Common myeloid progenitor, CD34-positive (primary cell): ENCODE data around the gene SLC39A13.
A peak's percentile ranks its signal among the peaks of the same experiment; 100 is the strongest.

Source experiments
- CTCF ChIA-PET: fragments of 350-600 bp; sonication (Branson Sonifier 250); formaldehyde crosslinking; loops from one replicate; lab custom pipeline; 2021; ENCODE audit warnings: antibody characterized with exemption; lab: Charles Lee
- POLR2A ChIA-PET: fragments of 350-600 bp; sonication (Branson Sonifier 250); formaldehyde crosslinking; loops from one replicate; lab custom pipeline; 2021; ENCODE audit warnings: antibody characterized with exemption; lab: Charles Lee
- DNase-seq, 3 donors: peaks; one replicate each; pipeline versions ENCODE4 v3.0.0 to v3.0.0-alpha.2; 2013
- H3K27ac ChIP-seq, 2 experiments: 1 replicate in 1 of 2; 2 replicates in 1 of 2; pipeline ENCODE4 v1.7.0; 2013; ENCODE audit warnings: inconsistent platforms in 2 of 2, low read length in 2 of 2, mild to moderate bottlenecking in 2 of 2, low read depth in 1 of 2, moderate library complexity in 1 of 2; ENCODE audit not compliant: severe bottlenecking in 2 of 2, insufficient read depth in 1 of 2, poor library complexity in 1 of 2
- H3K27me3 ChIP-seq, 5 experiments: replicated peaks in 2 of 5; 1 replicate in 3 of 5; 2 replicates in 2 of 5; pipeline versions ENCODE4 v1.6.1 to v1.7.0; 2013; ENCODE audit warnings: low read length in 4 of 5, mild to moderate bottlenecking in 2 of 5, moderate library complexity in 2 of 5, inconsistent platforms in 1 of 5; ENCODE audit not compliant: insufficient read depth in 5 of 5, control insufficient read depth in 4 of 5
- H3K36me3 ChIP-seq, 4 experiments: 1 replicate in 2 of 4; 2 replicates in 2 of 4; pipeline versions ENCODE4 v1.6.1 to v1.7.0; 2013; ENCODE audit warnings: low read length in 3 of 4, control low read depth in 1 of 4, mild to moderate bottlenecking in 1 of 4; ENCODE audit not compliant: control insufficient read depth in 4 of 4, insufficient read depth in 4 of 4
- H3K4me1 ChIP-seq, 4 experiments: 1 replicate in 3 of 4; 2 replicates in 1 of 4; pipeline versions ENCODE4 v1.6.1 to v1.7.1; 2013; ENCODE audit warnings: low read length in 3 of 4, mild to moderate bottlenecking in 3 of 4, control low read depth in 1 of 4, inconsistent platforms in 1 of 4, moderate library complexity in 1 of 4; ENCODE audit not compliant: control insufficient read depth in 4 of 4, insufficient read depth in 4 of 4; ENCODE audit errors: control extremely low read depth in 1 of 4
- H3K4me3 ChIP-seq, 7 experiments: 1 replicate in 4 of 7; 2 replicates in 3 of 7; pipeline versions ENCODE4 v1.5.1 to v1.7.0; 2013; ENCODE audit warnings: mild to moderate bottlenecking in 7 of 7, low read length in 6 of 7, moderate library complexity in 6 of 7, inconsistent platforms in 2 of 7, low read depth in 2 of 7, control low read depth in 1 of 7; ENCODE audit not compliant: insufficient read depth in 4 of 7, control insufficient read depth in 1 of 7; ENCODE audit errors: extremely low read depth in 1 of 7
- H3K9me3 ChIP-seq, 5 experiments: 1 replicate in 4 of 5; 2 replicates in 1 of 5; pipeline versions ENCODE4 v1.6.1 to v1.7.1; 2013; ENCODE audit warnings: low read length in 4 of 5, mild to moderate bottlenecking in 2 of 5, inconsistent platforms in 1 of 5, low read depth in 1 of 5, moderate library complexity in 1 of 5; ENCODE audit not compliant: control insufficient read depth in 4 of 5, insufficient read depth in 2 of 5; ENCODE audit errors: control extremely low read depth in 1 of 5
- WGBS: methylation state at CpG from one replicate; pipeline ENCODE4 v1.1.5; 2013; ENCODE audit not compliant: insufficient coverage; 5-methylcytosine and 5-hydroxymethylcytosine counted together

The SLC39A13 gene

GRCh38 chr11:47378836-47379170 lies 29.6 kb upstream of the SLC39A13 start:
- CTCF ChIA-PET: interaction anchor here (0.6 to 8.2 kb wide), 9 partner anchors 12 to 141 kb away, joined by 4 to 136 read pairs (median 9); partner anchors contain the start of gene SLC39A13
- Histone ChIP-seq H3K27me3 (no peaks in the 10 kb centered on the region), H3K36me3 (peaks cover 7 to 39% (median 25%) of the 10 kb centered on the region in 4 experiments), H3K4me1 (peaks cover 3 to 60% (median 55%) of the 10 kb centered on the region in 4 experiments), H3K27ac (peak overlapping the region; percentile 92 to 95), H3K9me3 (no peaks in the 10 kb centered on the region), H3K4me3 (peak overlapping the region in 5 of 7 experiments; percentile 73 to 93 (median 80))
- DNase-seq: no peak
- POLR2A ChIA-PET: interaction anchor here (0.5 to 3.7 kb wide), 11 partner anchors 9 to 1035 kb away, joined by 3 to 68 read pairs (median 6); partner anchors contain the start of genes PSMC3 and SLC39A13

- 93% methylated on average over 2 of the region's 2 CpGs for WGBS
- Histone ChIP-seq H3K4me3 (peak overlapping the region in 3 of 7 experiments; percentile 78 to 93 (median 84)), H3K9me3 (no peaks in the 10 kb centered on the region), H3K36me3 (peaks cover 7 to 33% (median 24%) of the 10 kb centered on the region in 4 experiments), H3K27ac (peak overlapping the region; percentile 92 to 95), H3K4me1 (peaks cover 3 to 54% (median 50%) of the 10 kb centered on the region in 4 experiments), H3K27me3 (no peaks in the 10 kb centered on the region)
- ChIA-PET POLR2A (interaction anchor here (0.7 to 3.7 kb wide), 4 partner anchors 10 to 20 kb away, joined by 4 to 68 read pairs (median 16); no protein-coding TSS in a partner anchor), CTCF (interaction anchor here (1.7 to 8.2 kb wide), 6 partner anchors 11 to 33 kb away, joined by 9 to 136 read pairs (median 22); partner anchors contain the start of gene SLC39A13)
- no peak for DNase-seq
These were observed 29.1 kb upstream of the SLC39A13 start for GRCh38 chr11:47379317-47379716.

GRCh38 chr11:47380078-47380477 lies 28.3 kb upstream of the SLC39A13 start:
- Histone ChIP-seq H3K27me3 (no peaks in the 10 kb centered on the region), H3K4me1 (peaks cover 3 to 47% (median 42%) of the 10 kb centered on the region in 4 experiments), H3K4me3 (no peak overlapping the region), H3K36me3 (peaks cover 5 to 26% (median 18%) of the 10 kb centered on the region in 4 experiments), H3K9me3 (no peaks in the 10 kb centered on the region), H3K27ac (no peak overlapping the region)
- ChIA-PET CTCF (interaction anchor here (6.1 to 8.2 kb wide), 2 partner anchors 10 to 21 kb away, joined by 58 to 136 read pairs; no protein-coding TSS in a partner anchor), POLR2A (interaction anchor here (0.7 kb wide), 1 partner anchor 13 kb away, joined by 4 read pairs; no protein-coding TSS in a partner anchor)
- no peak for DNase-seq
- WGBS: 100% methylated on average over 1 of the region's 2 CpGs

GRCh38 chr11:47383071-47383470 lies 25.3 kb upstream of the SLC39A13 start:
- Histone ChIP-seq H3K9me3 (no peaks in the 10 kb centered on the region), H3K4me3 (no peak overlapping the region), H3K36me3 (peaks cover 2 to 17% (median 10%) of the 10 kb centered on the region in 4 experiments), H3K27ac (no peak overlapping the region), H3K27me3 (no peaks in the 10 kb centered on the region), H3K4me1 (peaks cover 0 to 25% (median 17%) of the 10 kb centered on the region in 4 experiments)
- POLR2A ChIA-PET: interaction anchor here (1.4 kb wide), 1 partner anchor 9 kb away, joined by 3 read pairs; no protein-coding TSS in a partner anchor
- no peak for DNase-seq
- WGBS: 67% methylated on average over 1 of the region's 4 CpGs
- CTCF ChIA-PET: interaction anchor here (1.0 to 8.2 kb wide), 4 partner anchors 7 to 25 kb away, joined by 3 to 136 read pairs (median 4); partner anchors contain the start of gene SLC39A13

- Histone ChIP-seq H3K27ac (no peak overlapping the region), H3K4me1 (peaks cover 0 to 28% (median 19%) of the 10 kb centered on the region in 4 experiments), H3K9me3 (no peaks in the 10 kb centered on the region), H3K27me3 (no peaks in the 10 kb centered on the region), H3K4me3 (no peak overlapping the region), H3K36me3 (peaks cover 2 to 22% (median 11%) of the 10 kb centered on the region in 4 experiments)
- 87% methylated on average over 2 of the region's 4 CpGs for WGBS
- POLR2A ChIA-PET: no interaction called here
- CTCF ChIA-PET: interaction anchor here (1.4 to 1.5 kb wide), 2 partner anchors 10 to 19 kb away, joined by 3 to 6 read pairs; no protein-coding TSS in a partner anchor
- no peak for DNase-seq
These were observed 23.9 kb upstream of the SLC39A13 start for GRCh38 chr11:47384498-47384897.

- Histone ChIP-seq H3K27me3 (no peaks in the 10 kb centered on the region), H3K36me3 (peaks cover 0 to 11% (median 4%) of the 10 kb centered on the region in 4 experiments), H3K9me3 (no peaks in the 10 kb centered on the region), H3K4me3 (no peak overlapping the region), H3K4me1 (peaks cover 6 to 59% (median 53%) of the 10 kb centered on the region in 4 experiments), H3K27ac (no peak overlapping the region)
- POLR2A ChIA-PET: interaction anchor here (0.8 to 2.7 kb wide), 2 partner anchors 10 to 15 kb away, joined by 3 to 15 read pairs; partner anchors contain the start of gene SPI1
- CTCF ChIA-PET: interaction anchor here (2.6 to 13.8 kb wide), 4 partner anchors 8 to 19 kb away, joined by 7 to 138 read pairs (median 74); partner anchors contain the start of genes SLC39A13 and SPI1
- DNase-seq: peak in 1 of 3 donors; percentile 39
- WGBS: 77% methylated on average over 11 of the region's 13 CpGs
These were observed 20.3 kb upstream of the SLC39A13 start for GRCh38 chr11:47387944-47388696.
